HAP-1 (cell line): Measurements from ENCODE around the gene CD44.

Source experiments
- DNase-seq, 2 experiments: peaks; one replicate each; pipeline ENCODE4 v3.0.0-alpha.2; 2016 to 2020; ENCODE audit warnings: low spot score in 2 of 2
- H3K27me3 ChIP-seq: fragments of 250-450 bp; sonication (Bioruptor Pico); 2 replicates; pipeline ENCODE4 v1.5.1; 2020; ENCODE audit warnings: low read depth, mild to moderate bottlenecking, moderate library complexity
- H3K36me3 ChIP-seq: fragments of 250-450 bp; sonication (Bioruptor Pico); replicated peaks from 2 replicates; pipeline ENCODE4 v1.5.1; 2020; ENCODE audit warnings: mild to moderate bottlenecking
- H3K4me1 ChIP-seq: fragments of 250-450 bp; sonication (Bioruptor Pico); 2 replicates; pipeline ENCODE4 v1.5.1; 2020; ENCODE audit warnings: mild to moderate bottlenecking
- H3K4me3 ChIP-seq: fragments of 250-450 bp; sonication (Bioruptor Pico); 2 replicates; pipeline ENCODE4 v1.5.1; 2020; ENCODE audit warnings: mild to moderate bottlenecking, moderate library complexity
- H3K9me3 ChIP-seq: fragments of 250-450 bp; sonication (Bioruptor Pico); 2 replicates; pipeline ENCODE4 v1.5.1; 2020; ENCODE audit warnings: mild to moderate bottlenecking, moderate library complexity
- in situ Hi-C: fragments of 300-500 bp; cut with MboI; formaldehyde crosslinking; loops from 3 replicates; pipeline ENCODE4 v1.14.3; 2020; ENCODE audit warnings: low sequenced_read_pairs, inconsistent platforms, mixed read lengths

Gene CD44

GRCh38 chr11:35148163-35148837 lies 9.3 kb downstream of the CD44 start:
- no peaks in the 10 kb centered on the region for H3K9me3 ChIP-seq
- peak in 1 of 2 experiments; percentile 24 for DNase-seq
- H3K4me1 ChIP-seq, result no peaks in the 10 kb centered on the region
- in situ Hi-C loops, result no loop called here
- H3K27me3 ChIP-seq, result no peaks in the 10 kb centered on the region
- H3K36me3 ChIP-seq, result no peaks in the 10 kb centered on the region
- no peak overlapping the region for H3K4me3 ChIP-seq

DNA sequence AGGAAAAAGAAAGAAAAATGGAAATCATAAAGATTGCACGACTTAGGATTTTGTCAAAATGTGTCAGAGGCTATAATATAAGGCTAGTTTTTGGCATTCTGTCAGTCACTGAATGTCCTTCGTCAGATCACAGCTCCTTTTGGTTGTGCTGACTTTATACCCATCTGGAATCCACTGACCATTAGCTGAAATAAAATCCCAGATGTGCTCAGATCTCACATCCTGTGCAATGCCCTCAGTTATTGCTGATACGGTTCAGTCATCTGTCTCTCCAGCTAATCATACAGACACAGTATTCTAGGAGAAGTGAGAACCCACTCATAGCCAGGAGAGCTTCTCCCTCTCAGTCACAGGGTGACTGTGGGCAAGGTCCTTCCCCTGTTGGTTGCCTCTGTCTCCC lies 11.5 kb downstream of the CD44 start:
- no peak for DNase-seq
- Histone ChIP-seq H3K4me3 (no peak overlapping the region), H3K36me3 (no peaks in the 10 kb centered on the region), H3K4me1 (no peaks in the 10 kb centered on the region), H3K27me3 (no peaks in the 10 kb centered on the region), H3K9me3 (no peaks in the 10 kb centered on the region)
- in situ Hi-C loops, result no loop called here

GRCh38 chr11:35151241-35151640 lies 12.3 kb downstream of the CD44 start:
- H3K27me3 ChIP-seq, result no peaks in the 10 kb centered on the region
- no peaks in the 10 kb centered on the region for H3K4me1 ChIP-seq
- H3K9me3 ChIP-seq, result no peaks in the 10 kb centered on the region
- H3K36me3 ChIP-seq, result no peaks in the 10 kb centered on the region
- in situ Hi-C loops, result no loop called here
- H3K4me3 ChIP-seq, result no peak overlapping the region
- no peak for DNase-seq

GRCh38 chr11:35151683-35152280 lies 12.8 kb downstream of the CD44 start:
- Histone ChIP-seq H3K36me3 (no peaks in the 10 kb centered on the region), H3K9me3 (no peaks in the 10 kb centered on the region), H3K4me1 (no peaks in the 10 kb centered on the region), H3K27me3 (no peaks in the 10 kb centered on the region), H3K4me3 (no peak overlapping the region)
- in situ Hi-C loops, result no loop called here
- no peak for DNase-seq

- no peaks in the 10 kb centered on the region for H3K9me3 ChIP-seq
- in situ Hi-C loops, result no loop called here
Observed at GRCh38 chr11:35152575-35152974, 13.6 kb downstream of the CD44 start.

GRCh38 chr11:35153280-35153679 lies 14.3 kb downstream of the CD44 start:
- no peaks in the 10 kb centered on the region for H3K27me3 ChIP-seq

More at GRCh38 chr11:35152575-35152974, 13.6 kb downstream of the CD44 start:
- Histone ChIP-seq H3K4me1 (no peaks in the 10 kb centered on the region), H3K4me3 (no peak overlapping the region), H3K36me3 (no peaks in the 10 kb centered on the region), H3K27me3 (no peaks in the 10 kb centered on the region)
- DNase-seq, result no peak

GRCh38 chr11:35154952-35155351 lies 16.0 kb downstream of the CD44 start:
- Histone ChIP-seq H3K4me1 (no peaks in the 10 kb centered on the region), H3K36me3 (no peaks in the 10 kb centered on the region)

More at GRCh38 chr11:35153280-35153679, 14.3 kb downstream of the CD44 start:
- Histone ChIP-seq H3K4me1 (no peaks in the 10 kb centered on the region), H3K9me3 (no peaks in the 10 kb centered on the region), H3K4me3 (no peak overlapping the region), H3K36me3 (no peaks in the 10 kb centered on the region)
- no peak for DNase-seq
- in situ Hi-C loops, result no loop called here

GRCh38 chr11:35155677-35156076 lies 16.7 kb downstream of the CD44 start:
- no peak for DNase-seq
- Histone ChIP-seq H3K4me1 (no peaks in the 10 kb centered on the region), H3K36me3 (no peaks in the 10 kb centered on the region), H3K4me3 (no peak overlapping the region), H3K27me3 (no peaks in the 10 kb centered on the region), H3K9me3 (no peaks in the 10 kb centered on the region)
- in situ Hi-C loops, result no loop called here

More at GRCh38 chr11:35154952-35155351, 16.0 kb downstream of the CD44 start:
- in situ Hi-C loops, result no loop called here
- no peak for DNase-seq
- no peak overlapping the region for H3K4me3 ChIP-seq
- no peaks in the 10 kb centered on the region for H3K27me3 ChIP-seq
- no peaks in the 10 kb centered on the region for H3K9me3 ChIP-seq

DNA sequence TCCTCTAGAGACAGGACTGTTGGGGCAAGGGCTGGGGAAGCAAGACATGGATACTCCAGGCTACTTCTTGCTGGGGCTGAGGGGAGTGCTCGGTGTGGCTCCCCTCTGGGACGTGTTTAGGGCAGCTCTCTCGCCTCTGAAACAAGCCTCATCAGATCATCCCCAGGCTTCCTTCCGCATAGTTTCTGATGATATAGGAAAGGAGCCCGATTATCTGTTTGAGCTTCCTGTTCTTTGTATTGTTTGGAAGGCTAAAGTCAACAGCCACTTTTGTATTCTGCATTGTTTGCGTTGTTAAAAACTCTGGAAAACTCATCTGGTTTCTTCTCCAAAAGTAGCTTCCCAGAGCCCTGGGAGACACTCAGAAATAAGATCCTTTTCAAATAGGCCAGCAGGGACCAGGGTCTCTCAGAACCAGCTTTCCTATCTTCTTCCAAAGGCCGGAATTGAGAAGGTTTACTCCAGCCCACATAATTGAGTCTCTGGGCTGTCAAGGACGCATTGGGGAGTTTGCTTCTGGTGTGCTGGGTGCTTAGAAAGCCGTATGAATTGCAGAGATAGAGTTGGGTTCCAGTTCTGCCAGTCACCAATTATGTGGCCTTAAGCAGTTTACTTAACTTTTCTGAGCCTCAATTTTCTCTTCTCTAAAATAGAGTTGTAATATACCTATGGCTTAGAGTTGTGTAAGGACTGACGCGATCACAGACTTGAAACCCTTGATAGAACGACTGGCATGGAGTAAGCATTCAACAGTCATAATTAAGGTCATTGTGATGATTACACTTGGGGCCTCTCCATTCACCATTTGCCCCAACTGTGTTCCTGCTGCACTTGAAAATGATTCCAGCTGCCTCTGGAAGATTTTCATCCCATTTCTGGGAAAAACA lies 19.1 kb downstream of the CD44 start:
- Histone ChIP-seq H3K4me1 (no peaks in the 10 kb centered on the region), H3K9me3 (no peaks in the 10 kb centered on the region), H3K4me3 (no peak overlapping the region), H3K36me3 (no peaks in the 10 kb centered on the region), H3K27me3 (no peaks in the 10 kb centered on the region)
- in situ Hi-C loops, result no loop called here
- no peak for DNase-seq

DNA sequence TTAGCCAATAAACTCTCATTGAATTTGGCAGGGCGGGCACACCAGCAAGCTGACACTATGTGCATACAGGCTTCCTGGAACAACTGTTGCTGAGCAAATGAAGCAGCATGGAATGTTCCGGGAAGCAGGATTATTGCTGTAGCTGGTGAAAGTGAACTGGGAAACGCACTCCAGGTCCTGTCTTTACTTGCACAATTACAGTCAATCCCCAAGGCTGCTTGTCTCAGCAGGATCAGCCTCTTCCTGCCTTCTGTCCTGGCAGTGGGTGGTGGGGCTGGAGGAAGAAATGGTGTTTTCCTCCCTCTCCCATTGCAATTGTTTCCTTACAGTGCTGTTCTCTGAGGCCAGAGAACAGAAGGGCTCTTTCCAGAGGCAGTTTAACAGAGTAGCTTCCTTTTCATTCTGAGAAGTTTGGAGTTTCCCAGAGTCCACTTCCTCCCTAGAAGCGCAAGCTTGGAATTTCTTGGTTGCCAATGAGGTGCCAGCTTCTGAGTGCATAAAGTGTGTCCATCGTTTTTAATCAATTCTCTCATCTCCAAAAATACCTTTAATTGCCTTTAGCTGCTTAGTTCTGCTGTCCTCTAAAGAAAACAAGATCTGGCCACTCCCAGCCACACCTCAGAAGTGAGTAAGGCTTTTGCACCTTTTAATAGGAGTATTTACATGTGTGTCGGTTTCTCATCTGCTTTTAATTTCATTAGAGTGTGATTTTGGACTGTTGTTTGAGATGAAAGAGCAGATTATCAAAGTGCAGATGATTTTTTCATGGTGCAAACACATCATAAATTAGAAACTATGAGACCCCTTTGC lies 19.9 kb downstream of the CD44 start:
- no peak overlapping the region for H3K4me3 ChIP-seq
- H3K27me3 ChIP-seq, result no peaks in the 10 kb centered on the region
- no peaks in the 10 kb centered on the region for H3K36me3 ChIP-seq
- H3K9me3 ChIP-seq, result no peaks in the 10 kb centered on the region
- in situ Hi-C loops, result no loop called here
- no peak for DNase-seq
- no peaks in the 10 kb centered on the region for H3K4me1 ChIP-seq

DNA sequence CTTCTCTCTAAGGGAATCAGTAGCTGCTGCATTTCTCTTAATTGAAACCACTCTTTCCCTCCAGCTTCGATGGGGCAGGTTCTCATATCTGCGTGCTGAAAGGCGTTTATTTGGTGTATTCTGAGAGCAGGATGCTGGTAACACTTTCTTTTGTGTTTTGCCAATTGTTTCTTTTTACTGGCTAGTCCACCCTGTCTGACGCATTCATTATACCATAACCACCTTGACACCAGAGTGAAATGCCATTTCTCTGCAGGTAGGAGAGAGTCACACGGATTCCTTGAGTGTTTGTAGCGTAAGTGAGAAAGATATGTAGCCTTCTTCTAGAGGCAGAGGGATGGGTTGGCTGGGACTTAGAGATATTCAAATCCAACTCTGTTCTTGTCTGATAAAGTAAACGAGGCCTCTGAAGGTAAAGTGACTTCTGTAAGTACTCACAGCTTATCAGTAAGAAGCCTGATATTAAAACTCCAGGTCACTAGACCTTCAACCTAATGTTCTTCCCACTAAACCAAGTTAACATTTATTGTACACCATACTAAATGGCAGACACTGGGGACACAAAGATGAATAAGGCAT lies 21.4 kb downstream of the CD44 start:
- no peak for DNase-seq
- Histone ChIP-seq H3K4me3 (no peak overlapping the region), H3K9me3 (no peaks in the 10 kb centered on the region), H3K4me1 (no peaks in the 10 kb centered on the region), H3K27me3 (no peaks in the 10 kb centered on the region), H3K36me3 (no peaks in the 10 kb centered on the region)
- in situ Hi-C loops, result no loop called here

DNA sequence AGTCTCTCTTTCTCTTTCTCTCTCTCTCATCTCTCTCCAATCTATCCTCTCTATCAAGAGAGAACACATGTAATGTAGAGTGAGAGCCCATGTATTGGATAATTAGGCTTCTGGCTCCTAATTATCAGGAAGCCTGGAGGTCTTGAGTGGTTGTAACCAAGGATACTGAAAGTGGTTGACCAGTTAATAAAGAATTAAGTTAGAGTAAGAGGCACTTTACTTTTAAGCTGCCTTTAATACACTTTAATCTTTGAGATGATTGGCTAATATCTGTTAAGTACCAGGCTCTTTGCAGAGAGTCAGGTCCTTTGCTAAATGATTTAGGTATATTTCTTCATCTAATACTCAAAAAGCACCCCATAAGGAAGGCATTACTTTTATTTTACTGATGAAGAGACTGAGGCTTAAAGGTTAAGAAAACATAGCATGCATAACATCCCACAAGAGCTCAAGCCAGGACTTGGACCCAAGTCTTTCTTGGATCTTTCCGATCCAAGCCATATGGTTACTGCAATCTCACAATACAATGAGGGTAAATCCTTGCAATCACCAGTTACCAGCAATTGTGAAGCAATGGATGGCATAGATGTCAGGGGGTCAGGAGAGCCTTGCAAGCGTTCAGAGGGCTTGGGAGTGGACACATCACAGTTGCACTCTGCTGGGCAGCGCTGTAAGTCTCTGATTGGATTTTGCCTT lies 22.1 kb downstream of the CD44 start:
- no peak for DNase-seq
- no peaks in the 10 kb centered on the region for H3K9me3 ChIP-seq
- H3K27me3 ChIP-seq, result no peaks in the 10 kb centered on the region
- no peaks in the 10 kb centered on the region for H3K4me1 ChIP-seq
- in situ Hi-C loops, result no loop called here
- H3K4me3 ChIP-seq, result no peak overlapping the region
- no peaks in the 10 kb centered on the region for H3K36me3 ChIP-seq

DNA sequence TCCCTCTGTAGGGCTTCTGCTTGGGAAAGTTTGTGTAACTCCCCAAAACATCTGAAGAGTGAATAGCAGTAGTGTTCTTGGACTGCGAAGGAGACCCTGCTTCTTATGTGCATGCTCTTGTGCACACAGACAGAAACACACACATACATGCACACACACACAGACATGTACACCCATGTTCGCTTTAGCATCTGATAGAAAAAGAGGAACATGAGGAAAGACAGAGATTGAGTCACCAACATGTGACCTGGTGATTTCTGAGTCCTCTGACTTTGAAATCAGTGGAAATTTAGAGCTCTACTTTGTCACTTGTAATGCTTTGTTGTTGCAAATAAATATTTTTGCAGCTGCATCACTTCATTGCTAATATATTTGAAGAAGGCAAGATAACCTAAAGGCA lies 23.8 kb downstream of the CD44 start:
- Histone ChIP-seq H3K27me3 (no peaks in the 10 kb centered on the region), H3K36me3 (no peaks in the 10 kb centered on the region), H3K4me1 (no peaks in the 10 kb centered on the region), H3K9me3 (no peaks in the 10 kb centered on the region), H3K4me3 (no peak overlapping the region)
- no peak for DNase-seq
- in situ Hi-C loops, result no loop called here
